Caco-2 (cell line): ENCODE results near the gene CARD14. TPM values are rescaled to one million over a fixed set of nuclear protein-coding genes. Genes with fewer than 3 reads are reported as not detected.

Source experiments
- BruUV-seq: library from RNA; stranded (reverse); fragments of 400-500 nt; replicated peaks from 2 replicates; lab custom pipeline; 2021; lab: Mats Ljungman, UMichigan
- CTCF ChIA-PET: fragments of 300-600 bp; sonication (Branson Sonifier 250); formaldehyde crosslinking; loops from one replicate; lab custom pipeline; 2022; ENCODE audit warnings: antibody characterized with exemption; lab: Charles Lee
- POLR2A ChIA-PET: fragments of 300-600 bp; sonication (Branson Sonifier 250); formaldehyde crosslinking; loops from one replicate; lab custom pipeline; 2022; ENCODE audit warnings: antibody characterized with exemption; lab: Charles Lee
- DNase-seq, 2 experiments: peaks; one replicate each; pipeline versions ENCODE4 v3.0.0 to v3.0.0-alpha.2; 2020 to 2022
- H3K27me3 ChIP-seq: replicated peaks from 2 replicates; pipeline ENCODE4 v1.6.0; 2011; ENCODE audit warnings: low read length; ENCODE audit not compliant: control insufficient read depth, insufficient read depth
- H3K36me3 ChIP-seq: 2 replicates; pipeline ENCODE4 v1.5.1; 2011; ENCODE audit warnings: low read length; ENCODE audit not compliant: control insufficient read depth, insufficient read depth
- H3K4me1 ChIP-seq: fragments of 250-450 bp; sonication (Bioruptor Pico); 2 replicates; pipeline ENCODE4 v1.5.1; 2020; ENCODE audit warnings: mild to moderate bottlenecking
- H3K4me3 ChIP-seq: 2 replicates; pipeline ENCODE4 v1.5.1; 2011; ENCODE audit warnings: low read depth, mild to moderate bottlenecking, control low read depth, low read length
- H3K9me3 ChIP-seq: fragments of 250-450 bp; sonication (Bioruptor Pico); 2 replicates; pipeline ENCODE4 v1.5.1; 2020; ENCODE audit warnings: mild to moderate bottlenecking, moderate library complexity
- H3K27ac Mint-ChIP-seq: one replicate; pipeline ENCODE4 v1.8.0; 2022; ENCODE audit warnings: mixed read lengths; ENCODE audit not compliant: unreplicated experiment
- H3K27me3 Mint-ChIP-seq: one replicate; pipeline ENCODE4 v1.8.0; 2022; ENCODE audit warnings: mixed read lengths; ENCODE audit not compliant: insufficient read depth, unreplicated experiment
- H3K36me3 Mint-ChIP-seq: one replicate; pipeline ENCODE4 v1.8.0; 2022; ENCODE audit warnings: mild to moderate bottlenecking, mixed read lengths; ENCODE audit not compliant: insufficient read depth, unreplicated experiment
- H3K4me1 Mint-ChIP-seq: one replicate; pipeline ENCODE4 v1.8.0; 2022; ENCODE audit warnings: low read depth, mixed read lengths; ENCODE audit not compliant: unreplicated experiment
- H3K4me3 Mint-ChIP-seq: one replicate; pipeline ENCODE4 v1.8.0; 2022; ENCODE audit warnings: mild to moderate bottlenecking, moderate library complexity, mixed read lengths; ENCODE audit not compliant: unreplicated experiment
- H3K9me3 Mint-ChIP-seq: one replicate; pipeline ENCODE4 v1.8.0; 2022; ENCODE audit warnings: mixed read lengths; ENCODE audit not compliant: unreplicated experiment
- CTCF ChIP-seq, 2 experiments: fragments of 200-600 bp in 1 of 2; IDR thresholded peaks; 1 replicate in 1 of 2; 2 replicates in 1 of 2; pipeline versions ENCODE4 v1.5.1 to v1.8.0; 2011 to 2022; ENCODE audit warnings: antibody characterized with exemption in 1 of 2, control low read depth in 1 of 2, inconsistent platforms in 1 of 2, low read depth in 1 of 2, low read length in 1 of 2, mild to moderate bottlenecking in 1 of 2, moderate library complexity in 1 of 2; ENCODE audit not compliant: insufficient read depth in 1 of 2, severe bottlenecking in 1 of 2, unreplicated experiment in 1 of 2
- intact Hi-C: fragments of 100-400 bp; cut with micrococcal nuclease; formaldehyde crosslinking; loops from one replicate; pipeline ENCODE4 v1.10.0; 2022; ENCODE audit not compliant: unreplicated experiment
- total RNA-seq: library from RNA; stranded (reverse); gene quantifications from 2 replicates; pipeline ENCODE4 v1.2.3, GENCODE V29; 2022

Gene CARD14
- total RNA-seq, 1 experiment from 2014 or later: 1.3 TPM

GRCh38 chr17:80209765-80210164 lies 39.9 kb downstream of the CARD14 start:
- H3K27ac Mint-ChIP-seq: no peak overlapping the region
- no peak for DNase-seq
- no peak for TF ChIP-seq CTCF (IDR thresholded peaks at IDR 0.05; ENCODE audit: insufficient read depth in 1 of 2, low read depth in 1 of 2, low read length in 1 of 2, severe bottlenecking in 1 of 2, unreplicated experiment in 1 of 2)
- H3K4me1 ChIP-seq: no peaks in the 10 kb centered on the region
- no TSS peak for BruUV-seq
- intact Hi-C loops: no loop called here
- H3K9me3 Mint-ChIP-seq: no peaks in the 10 kb centered on the region
- no peak overlapping the region for H3K4me3 Mint-ChIP-seq
- H3K9me3 ChIP-seq: no peaks in the 10 kb centered on the region
- H3K27me3 ChIP-seq: no peaks in the 10 kb centered on the region
- ChIA-PET POLR2A (no interaction called here), CTCF (interaction anchor here (0.6 kb wide), 1 partner anchor 11 kb away, joined by 4 read pairs; no protein-coding TSS in a partner anchor)
- no peaks in the 10 kb centered on the region for H3K36me3 ChIP-seq
- H3K27me3 Mint-ChIP-seq: no peaks in the 10 kb centered on the region
- no peaks in the 10 kb centered on the region for H3K4me1 Mint-ChIP-seq
- H3K36me3 Mint-ChIP-seq: peaks cover 25% of the 10 kb centered on the region
- H3K4me3 ChIP-seq: no peak overlapping the region

GRCh38 chr17:80210348-80211108 lies 40.7 kb downstream of the CARD14 start:
- Mint-ChIP-seq H3K4me1 (no peaks in the 10 kb centered on the region), H3K9me3 (no peaks in the 10 kb centered on the region), H3K36me3 (peaks cover 25% of the 10 kb centered on the region), H3K27ac (no peak overlapping the region), H3K4me3 (no peak overlapping the region), H3K27me3 (no peaks in the 10 kb centered on the region)
- no peak for DNase-seq
- CTCF ChIA-PET: interaction anchor here (0.6 kb wide), 1 partner anchor 11 kb away, joined by 4 read pairs; no protein-coding TSS in a partner anchor
- H3K36me3 ChIP-seq: no peaks in the 10 kb centered on the region
- no peak overlapping the region for H3K4me3 ChIP-seq
- intact Hi-C loops: no loop called here
- POLR2A ChIA-PET: no interaction called here
- BruUV-seq: no TSS peak
- no peaks in the 10 kb centered on the region for H3K27me3 ChIP-seq
- no peak for TF ChIP-seq CTCF (IDR thresholded peaks at IDR 0.05; ENCODE audit: insufficient read depth in 1 of 2, low read depth in 1 of 2, low read length in 1 of 2, severe bottlenecking in 1 of 2, unreplicated experiment in 1 of 2)
- no peaks in the 10 kb centered on the region for H3K4me1 ChIP-seq
- no peaks in the 10 kb centered on the region for H3K9me3 ChIP-seq

DNA sequence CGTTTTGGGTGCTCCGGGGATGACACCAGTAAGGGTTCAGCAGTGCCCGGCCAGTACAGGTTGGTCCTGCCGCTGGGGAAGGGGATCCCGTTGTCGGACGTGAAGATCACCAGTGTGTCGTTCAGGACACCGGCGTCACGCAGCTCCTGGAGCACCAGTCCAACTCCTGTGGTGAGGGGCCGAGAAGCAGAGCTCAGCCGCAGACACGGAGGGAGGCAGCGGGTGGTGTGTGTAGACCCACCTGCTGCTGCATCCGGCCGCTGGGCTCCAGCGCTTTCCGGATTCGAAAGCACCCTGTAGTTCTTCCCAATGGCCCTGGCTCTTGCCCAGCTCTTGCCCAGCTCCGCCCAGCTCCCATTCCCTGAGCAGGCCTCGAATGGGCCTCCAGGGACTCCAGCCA lies 42.3 kb downstream of the CARD14 start:
- Histone ChIP-seq H3K4me1 (no peaks in the 10 kb centered on the region), H3K9me3 (no peaks in the 10 kb centered on the region), H3K36me3 (peaks cover 2% of the 10 kb centered on the region; the same call in 1 of the 2 replicates), H3K27me3 (no peaks in the 10 kb centered on the region), H3K4me3 (no peak overlapping the region)
- intact Hi-C loops: no loop called here
- no TSS peak for BruUV-seq
- Mint-ChIP-seq H3K4me3 (no peak overlapping the region), H3K27me3 (no peaks in the 10 kb centered on the region), H3K27ac (no peak overlapping the region), H3K36me3 (peaks cover 32% of the 10 kb centered on the region), H3K4me1 (no peaks in the 10 kb centered on the region), H3K9me3 (no peaks in the 10 kb centered on the region)
- no peak for TF ChIP-seq CTCF (IDR thresholded peaks at IDR 0.05; ENCODE audit: insufficient read depth in 1 of 2, low read depth in 1 of 2, low read length in 1 of 2, severe bottlenecking in 1 of 2, unreplicated experiment in 1 of 2)
- DNase-seq: no peak
- CTCF ChIA-PET: no interaction called here
- POLR2A ChIA-PET: no interaction called here
